HFFc6 (cell line): ENCODE data around the gene SOWAHD. TPM values are rescaled to one million over a fixed set of nuclear protein-coding genes. Genes with fewer than 3 reads are reported as not detected.

Experiments
- DNase-seq: peaks from one replicate; pipeline ENCODE4 v3.0.0-alpha.2; 2018
- H3K27ac Mint-ChIP-seq: 2 replicates; pipeline ENCODE4 v1.8.0; 2020; ENCODE audit warnings: mild to moderate bottlenecking, mixed read lengths
- H3K27me3 Mint-ChIP-seq: 2 replicates; pipeline ENCODE4 v1.8.0; 2021; ENCODE audit warnings: mild to moderate bottlenecking, moderate library complexity, mixed read lengths; ENCODE audit not compliant: insufficient read depth
- H3K36me3 Mint-ChIP-seq: 2 replicates; pipeline ENCODE4 v1.8.0; 2021; ENCODE audit warnings: low read depth, mixed read lengths
- H3K4me1 Mint-ChIP-seq: 2 replicates; pipeline ENCODE4 v1.8.0; 2020; ENCODE audit warnings: low read depth, mixed read lengths
- H3K4me3 Mint-ChIP-seq: 2 replicates; pipeline ENCODE4 v1.8.0; 2020; ENCODE audit warnings: mild to moderate bottlenecking, moderate library complexity, mixed read lengths
- H3K9me3 Mint-ChIP-seq: 2 replicates; pipeline ENCODE4 v1.8.0; 2020; ENCODE audit warnings: mild to moderate bottlenecking, mixed read lengths
- total RNA-seq, 6 experiments: library from RNA; stranded (reverse); fragmentation: NEBNext Ultra II Directional; extraction: Animal tissue kit (Norgen Biotek cat#: 25700); gene quantifications; 2 replicates in 1 of 6; 3 replicates in 5 of 6; pipeline ENCODE4 v1.2.3, GENCODE V29; 2021
- TF ChIP-seq, protein P1 (sequence below): fragments of 200-600 bp; sonication (generic); IDR thresholded peaks from 2 replicates; pipeline ENCODE4 v1.5.0; 2021; ENCODE audit warnings: antibody characterized with exemption, mild to moderate bottlenecking

SOWAHD gene
- total RNA-seq, 6 experiments from 2014 or later, result 0.12 to 0.29 (median 0.24) TPM; not detected in 1

DNA sequence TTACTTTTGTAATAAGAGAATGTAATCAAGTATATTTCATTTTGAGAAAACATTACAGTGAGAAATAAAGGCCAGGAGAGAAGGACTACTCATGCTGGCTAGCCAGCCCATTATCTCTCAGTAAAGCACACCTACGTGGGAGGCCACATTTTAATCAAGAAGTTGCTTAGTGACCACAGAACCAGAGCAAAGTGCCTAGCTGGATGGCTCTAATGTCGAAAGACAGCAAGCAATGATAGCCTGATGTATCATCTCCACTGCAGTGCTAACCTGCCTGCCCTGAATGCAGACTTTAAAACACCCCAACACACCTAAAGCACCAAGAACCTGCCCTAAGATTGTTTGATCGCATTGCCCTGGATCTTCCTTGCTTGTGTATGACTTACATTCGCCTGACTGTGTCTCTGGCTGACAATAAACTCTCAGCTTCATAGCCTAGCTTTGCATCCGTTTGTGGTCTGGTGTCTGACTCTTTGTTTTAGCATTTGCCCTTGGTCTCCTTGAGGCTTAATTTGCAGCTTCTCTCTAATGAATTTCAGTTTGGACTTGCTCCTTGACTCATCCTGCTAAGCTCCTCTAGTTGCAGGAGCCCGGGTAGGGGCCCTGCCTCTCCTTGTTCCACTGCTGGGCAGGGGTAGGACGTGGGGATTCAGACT, 31.4 kb upstream of the SOWAHD start:
- H3K4me3 Mint-ChIP-seq, result no peak overlapping the region
- TF ChIP-seq, protein P1, sequence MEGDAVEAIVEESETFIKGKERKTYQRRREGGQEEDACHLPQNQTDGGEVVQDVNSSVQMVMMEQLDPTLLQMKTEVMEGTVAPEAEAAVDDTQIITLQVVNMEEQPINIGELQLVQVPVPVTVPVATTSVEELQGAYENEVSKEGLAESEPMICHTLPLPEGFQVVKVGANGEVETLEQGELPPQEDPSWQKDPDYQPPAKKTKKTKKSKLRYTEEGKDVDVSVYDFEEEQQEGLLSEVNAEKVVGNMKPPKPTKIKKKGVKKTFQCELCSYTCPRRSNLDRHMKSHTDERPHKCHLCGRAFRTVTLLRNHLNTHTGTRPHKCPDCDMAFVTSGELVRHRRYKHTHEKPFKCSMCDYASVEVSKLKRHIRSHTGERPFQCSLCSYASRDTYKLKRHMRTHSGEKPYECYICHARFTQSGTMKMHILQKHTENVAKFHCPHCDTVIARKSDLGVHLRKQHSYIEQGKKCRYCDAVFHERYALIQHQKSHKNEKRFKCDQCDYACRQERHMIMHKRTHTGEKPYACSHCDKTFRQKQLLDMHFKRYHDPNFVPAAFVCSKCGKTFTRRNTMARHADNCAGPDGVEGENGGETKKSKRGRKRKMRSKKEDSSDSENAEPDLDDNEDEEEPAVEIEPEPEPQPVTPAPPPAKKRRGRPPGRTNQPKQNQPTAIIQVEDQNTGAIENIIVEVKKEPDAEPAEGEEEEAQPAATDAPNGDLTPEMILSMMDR, result no peak
- H3K27me3 Mint-ChIP-seq, result peaks cover 4% of the 10 kb centered on the region
- DNase-seq, result peak; percentile 46
- no peaks in the 10 kb centered on the region for H3K9me3 Mint-ChIP-seq
- peaks cover 7% of the 10 kb centered on the region for H3K4me1 Mint-ChIP-seq
- H3K27ac Mint-ChIP-seq, result no peak overlapping the region
- no peaks in the 10 kb centered on the region for H3K36me3 Mint-ChIP-seq

DNA sequence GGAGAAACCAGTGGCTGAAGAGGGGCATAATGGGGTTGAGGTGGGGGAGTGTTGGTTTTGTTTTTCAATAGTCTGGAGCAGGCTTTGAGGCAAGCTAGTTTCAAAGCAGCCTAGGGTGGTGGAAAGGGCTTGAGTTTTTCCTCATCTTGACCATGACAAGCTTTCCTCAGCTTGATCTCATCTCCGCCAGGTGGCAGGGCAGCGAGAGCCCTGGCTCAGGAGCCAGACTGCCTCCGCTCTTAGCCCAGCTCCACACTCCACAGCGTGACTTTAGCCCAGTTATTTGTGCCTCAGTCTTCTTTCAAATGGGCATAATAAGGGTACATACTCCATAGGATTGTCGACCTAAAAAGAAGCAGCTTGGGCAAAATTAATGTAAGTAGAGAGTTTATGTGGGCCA, 29.9 kb upstream of the SOWAHD start:
- Mint-ChIP-seq H3K9me3 (no peaks in the 10 kb centered on the region), H3K36me3 (no peaks in the 10 kb centered on the region)

DNA sequence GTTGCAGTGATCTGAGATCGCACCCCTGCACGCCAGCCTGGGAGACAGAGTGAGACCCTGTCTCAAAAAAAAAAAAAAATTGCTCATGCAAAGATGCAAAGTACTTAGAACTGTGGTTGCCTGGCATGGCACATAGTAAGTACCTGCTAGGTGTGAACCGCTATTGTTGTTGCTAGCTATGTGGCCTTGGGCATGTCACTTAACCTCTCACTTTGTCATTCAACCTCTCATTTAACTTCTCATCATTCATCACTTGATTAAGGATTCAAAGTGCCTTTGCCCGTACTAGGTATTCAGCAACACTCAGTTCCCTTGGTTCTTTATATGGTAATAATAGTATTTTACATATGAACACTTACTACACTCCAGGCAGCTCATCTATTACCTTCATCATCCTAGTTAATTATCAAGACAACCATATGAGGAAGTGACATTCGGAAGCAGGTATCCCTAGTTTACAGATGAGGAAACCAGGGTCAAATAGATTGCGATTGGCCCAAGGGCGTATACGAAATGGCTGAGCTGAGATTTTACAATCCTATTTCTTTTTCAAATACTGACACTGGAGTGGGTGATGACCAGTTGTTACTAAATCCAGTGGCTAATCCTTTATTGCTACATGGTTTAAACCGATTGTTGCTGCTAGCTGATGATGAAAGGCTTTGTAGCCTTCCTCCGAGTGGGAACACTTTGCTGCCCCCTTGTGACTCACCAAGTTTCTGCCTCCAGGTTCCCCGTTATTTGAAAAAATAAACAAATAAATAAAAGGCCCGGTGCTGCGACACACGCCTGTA, 28.8 kb upstream of the SOWAHD start:
- TF ChIP-seq, protein P1, result peak; percentile 76
- Mint-ChIP-seq H3K9me3 (no peaks in the 10 kb centered on the region), H3K36me3 (no peaks in the 10 kb centered on the region), H3K4me1 (peaks cover 7% of the 10 kb centered on the region), H3K4me3 (no peak overlapping the region), H3K27ac (no peak overlapping the region), H3K27me3 (peaks cover 4% of the 10 kb centered on the region)
- peak; percentile 58 for DNase-seq

More for the DNA sequence above, 29.9 kb upstream of the SOWAHD start:
- Mint-ChIP-seq H3K27ac (no peak overlapping the region), H3K4me3 (no peak overlapping the region), H3K27me3 (peaks cover 4% of the 10 kb centered on the region), H3K4me1 (peaks cover 7% of the 10 kb centered on the region)
- TF ChIP-seq, protein P1, result no peak
- no peak for DNase-seq

DNA sequence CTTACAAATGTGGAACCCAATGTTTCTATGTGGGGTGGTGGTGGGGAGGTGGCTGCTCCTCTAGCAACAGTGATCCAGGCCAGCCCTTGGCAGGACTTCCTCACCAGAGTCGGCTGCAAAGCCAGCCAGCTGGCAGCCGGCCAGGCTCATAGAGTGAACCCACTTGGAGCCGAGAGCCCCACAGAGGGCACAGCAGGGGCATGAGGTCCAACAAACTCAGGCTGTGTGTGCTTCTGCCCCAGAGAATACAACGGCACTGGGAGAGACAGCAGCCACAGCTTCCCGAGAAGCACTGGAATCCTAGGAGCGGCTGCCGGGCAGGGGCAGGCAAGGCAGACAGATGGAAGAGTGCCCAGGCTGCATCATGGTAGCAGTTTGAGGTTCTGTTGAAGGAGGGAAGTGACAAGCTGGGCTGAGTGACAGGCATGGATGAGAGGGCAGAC, 23.5 kb upstream of the SOWAHD start:
- Mint-ChIP-seq H3K27ac (no peak overlapping the region), H3K36me3 (no peaks in the 10 kb centered on the region), H3K4me3 (no peak overlapping the region), H3K9me3 (no peaks in the 10 kb centered on the region), H3K4me1 (peaks cover 7% of the 10 kb centered on the region; the same call in 1 of the 2 replicates), H3K27me3 (peaks cover 6% of the 10 kb centered on the region)
- TF ChIP-seq, protein P1, result no peak
- DNase-seq, result no peak

DNA sequence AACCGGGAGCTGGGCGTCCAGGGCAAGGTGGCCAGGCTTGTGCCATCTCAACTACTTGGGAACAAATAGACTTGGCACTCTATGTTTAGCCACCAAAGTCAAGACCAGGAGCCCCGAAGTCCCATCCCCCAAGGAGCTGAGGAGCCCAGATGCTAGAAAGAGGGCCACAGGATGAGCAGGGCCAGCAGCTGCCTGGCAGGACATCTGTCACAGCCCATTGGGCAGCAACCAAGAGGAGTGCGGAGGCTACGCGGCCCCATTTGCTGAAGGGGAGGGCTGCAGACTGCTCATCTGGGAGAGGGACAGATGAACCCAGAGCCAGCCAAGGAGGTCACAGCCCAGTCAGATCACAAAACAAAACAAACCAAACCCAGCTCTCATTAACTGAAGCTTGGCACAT, 22.9 kb upstream of the SOWAHD start:
- Mint-ChIP-seq H3K4me1 (peaks cover 7% of the 10 kb centered on the region; the same call in 1 of the 2 replicates), H3K36me3 (no peaks in the 10 kb centered on the region), H3K4me3 (no peak overlapping the region), H3K27ac (no peak overlapping the region), H3K27me3 (peaks cover 6% of the 10 kb centered on the region), H3K9me3 (no peaks in the 10 kb centered on the region)
- TF ChIP-seq, protein P1, result no peak
- DNase-seq, result no peak
